WTC11 (cell line): ENCODE measurements around the gene ABCA5. TPM values are rescaled to one million over a fixed set of nuclear protein-coding genes. Genes with fewer than 3 reads are reported as not detected.

Experiments used
- ATAC-seq: fragments of 200-7000 bp; cut with Tn5 transposase; 2 replicates; pipeline ENCODE4 v1.10.0; 2021; ENCODE audit warnings: mild to moderate bottlenecking, moderate library complexity
- CTCF ChIA-PET: fragments of 300-600 bp; sonication (Branson Sonifier 250); formaldehyde crosslinking; loops from one replicate; lab custom pipeline; 2021; ENCODE audit warnings: antibody characterized with exemption; lab: Charles Lee
- POLR2A ChIA-PET: fragments of 350-600 bp; sonication (Branson Sonifier 250); formaldehyde crosslinking; loops from one replicate; lab custom pipeline; 2021; ENCODE audit warnings: antibody characterized with exemption; lab: Charles Lee
- DNase-seq: peaks from one replicate; pipeline ENCODE4 v3.0.0; 2021; ENCODE audit warnings: low spot score
- H3K27ac Mint-ChIP-seq: 2 replicates; pipeline ENCODE4 v1.8.0; 2021; ENCODE audit warnings: mixed read lengths
- H3K27me3 Mint-ChIP-seq: 2 replicates; pipeline ENCODE4 v1.8.0; 2021; ENCODE audit warnings: low read depth, mild to moderate bottlenecking, moderate library complexity, mixed read lengths
- H3K36me3 Mint-ChIP-seq: 2 replicates; pipeline ENCODE4 v1.8.0; 2021; ENCODE audit warnings: mixed read lengths
- H3K4me1 Mint-ChIP-seq: 2 replicates; pipeline ENCODE4 v1.8.0; 2022; ENCODE audit warnings: mixed read lengths
- H3K4me3 Mint-ChIP-seq: 2 replicates; pipeline ENCODE4 v1.8.0; 2021; ENCODE audit warnings: mild to moderate bottlenecking, moderate library complexity, mixed read lengths
- H3K9me3 Mint-ChIP-seq: 2 replicates; pipeline ENCODE4 v1.8.0; 2021; ENCODE audit warnings: mixed read lengths
- AR ChIP-seq: fragments of 250-450 bp; sonication (Bioruptor Pico); IDR thresholded peaks from 2 replicates; pipeline ENCODE4 v1.9.0; 2021; ENCODE audit warnings: mild to moderate bottlenecking
- CBFB ChIP-seq: sonication (generic); formaldehyde crosslinking; IDR thresholded peaks from 2 replicates; pipeline ENCODE4 v1.8.1; 2022; ENCODE audit warnings: mild to moderate bottlenecking, low read depth, missing genetic modification reagents
- ETV6 ChIP-seq: sonication (generic); formaldehyde crosslinking; IDR thresholded peaks from 2 replicates; pipeline ENCODE4 v1.8.1; 2022; ENCODE audit warnings: mild to moderate bottlenecking, missing genetic modification reagents
- HMGXB4 ChIP-seq: sonication (generic); formaldehyde crosslinking; IDR thresholded peaks from 2 replicates; pipeline ENCODE4 v1.8.1; 2023; ENCODE audit warnings: mild to moderate bottlenecking, moderate library complexity, missing genetic modification reagents
- IRF2 ChIP-seq: sonication (generic); formaldehyde crosslinking; IDR thresholded peaks from 2 replicates; pipeline ENCODE4 v1.8.0; 2022; ENCODE audit warnings: low read depth, missing genetic modification reagents, borderline replicate concordance
- MLX ChIP-seq: sonication (generic); formaldehyde crosslinking; IDR thresholded peaks from 2 replicates; pipeline ENCODE4 v1.8.1; 2023; ENCODE audit warnings: mild to moderate bottlenecking, missing genetic modification reagents, moderate library complexity
- PRDM15 ChIP-seq: sonication (generic); formaldehyde crosslinking; IDR thresholded peaks from 2 replicates; pipeline ENCODE4 v1.8.0; 2022; ENCODE audit warnings: missing genetic modification reagents
- PRRX2 ChIP-seq: fragments of 250-450 bp; sonication (Bioruptor Pico); IDR thresholded peaks from 2 replicates; pipeline ENCODE4 v1.8.0; 2021; ENCODE audit warnings: mild to moderate bottlenecking
- SMAD3 ChIP-seq: sonication (generic); formaldehyde crosslinking; IDR thresholded peaks from 2 replicates; pipeline ENCODE4 v1.8.0; 2022; ENCODE audit warnings: missing genetic modification reagents, mild to moderate bottlenecking, borderline replicate concordance
- SOX15 ChIP-seq: fragments of 250-450 bp; sonication (Bioruptor Pico); IDR thresholded peaks from 2 replicates; pipeline ENCODE4 v1.9.0; 2021; ENCODE audit warnings: mild to moderate bottlenecking
- TCF7 ChIP-seq: sonication (generic); formaldehyde crosslinking; IDR thresholded peaks from 2 replicates; pipeline ENCODE4 v1.8.0; 2022; ENCODE audit warnings: mild to moderate bottlenecking, low read depth, missing genetic modification reagents, moderate library complexity
- ZBTB21 ChIP-seq: sonication (generic); formaldehyde crosslinking; IDR thresholded peaks from 2 replicates; pipeline ENCODE4 v1.8.1; 2023; ENCODE audit warnings: mild to moderate bottlenecking, missing genetic modification reagents, borderline replicate concordance
- ZBTB43 ChIP-seq: sonication (generic); formaldehyde crosslinking; IDR thresholded peaks from 2 replicates; pipeline ENCODE4 v1.8.1; 2023; ENCODE audit warnings: mild to moderate bottlenecking, missing genetic modification reagents
- ZNF121 ChIP-seq: sonication (generic); formaldehyde crosslinking; IDR thresholded peaks from 2 replicates; pipeline ENCODE4 v1.8.0; 2023; ENCODE audit warnings: missing genetic modification reagents
- ZNF425 ChIP-seq: fragments of 250-450 bp; sonication (Bioruptor Pico); conservative IDR thresholded peaks from 2 replicates; pipeline ENCODE4 v1.9.0; 2021; ENCODE audit warnings: mild to moderate bottlenecking
- total RNA-seq: library from RNA; stranded (reverse); gene quantifications from 3 replicates; pipeline ENCODE4 v1.2.3, GENCODE V29; 2021

ABCA5 gene
- total RNA-seq, 1 experiment from 2014 or later: 1.8 TPM

GRCh38 chr17:69228576-69228975 lies 98.4 kb downstream of the ABCA5 start, which contains the start of gene ABCA10:
Gene ABCA10, minus strand, starts transcription at chr17:69228824. Its CDS starts 3,466 bp downstream, at chr17:69225358.
- POLR2A ChIA-PET: no interaction called here
- no peaks in the 10 kb centered on the region for H3K27me3 Mint-ChIP-seq
- no peaks in the 10 kb centered on the region; the same call in 1 of the 2 replicates for H3K36me3 Mint-ChIP-seq
- no peak for ATAC-seq
- no peak within 1 kb of the TSS for H3K4me3 Mint-ChIP-seq
- no peak for TF ChIP-seq CBFB
- no peak for TF ChIP-seq MLX (CRISPR knock-in tag)
- DNase-seq: no peak
- CTCF ChIA-PET: no interaction called here
- peaks cover 11% of the 10 kb centered on the region for H3K9me3 Mint-ChIP-seq
- H3K4me1 Mint-ChIP-seq: no peaks in the 10 kb centered on the region
- H3K27ac Mint-ChIP-seq: no peak within 1 kb of the TSS

GRCh38 chr17:69228018-69228417 lies 98.9 kb downstream of the ABCA5 start:
- ATAC-seq (no peak), DNase-seq (no peak)
- no peaks in the 10 kb centered on the region for H3K36me3 Mint-ChIP-seq
- ChIA-PET POLR2A (interaction anchor here (1.0 kb wide), 1 partner anchor 9 kb away, joined by 3 read pairs; no protein-coding TSS in a partner anchor), CTCF (interaction anchor here (0.8 kb wide), 1 partner anchor 15 kb away, joined by 6 read pairs; no protein-coding TSS in a partner anchor)
- H3K4me1 Mint-ChIP-seq: no peaks in the 10 kb centered on the region
- peaks cover 5% of the 10 kb centered on the region for H3K9me3 Mint-ChIP-seq
- H3K27ac Mint-ChIP-seq: no peak overlapping the region
- no peak overlapping the region for H3K4me3 Mint-ChIP-seq
- no peaks in the 10 kb centered on the region for H3K27me3 Mint-ChIP-seq
- TF ChIP-seq PRDM15 (CRISPR knock-in tag): no peak

- Mint-ChIP-seq H3K4me1 (no peaks in the 10 kb centered on the region), H3K27me3 (no peaks in the 10 kb centered on the region), H3K4me3 (no peak overlapping the region), H3K9me3 (peaks cover under 1% of the 10 kb centered on the region; the same call in 1 of the 2 replicates), H3K27ac (no peak overlapping the region), H3K36me3 (no peaks in the 10 kb centered on the region)
- POLR2A ChIA-PET: interaction anchor here (1.0 kb wide), 1 partner anchor 10 kb away, joined by 3 read pairs; no protein-coding TSS in a partner anchor
- CTCF ChIA-PET: interaction anchor here (0.8 kb wide), 1 partner anchor 15 kb away, joined by 6 read pairs; no protein-coding TSS in a partner anchor
- ATAC-seq: no peak
- no peak for DNase-seq
- TF ChIP-seq IRF2 (CRISPR knock-in tag) (no peak), SMAD3 (no peak), ZBTB21 (CRISPR knock-in tag) (no peak), MLX (CRISPR knock-in tag) (no peak), TCF7 (CRISPR knock-in tag) (no peak), ZNF425 (CRISPR knock-in tag) (no peak), ZBTB43 (CRISPR knock-in tag) (no peak), ETV6 (no peak), SOX15 (CRISPR knock-in tag) (no peak), ZNF121 (no peak), AR (CRISPR knock-in tag) (no peak), PRRX2 (CRISPR knock-in tag) (no peak), HMGXB4 (CRISPR knock-in tag) (no peak)
Observed at GRCh38 chr17:69227541-69227940, 99.4 kb downstream of the ABCA5 start.
